Kidney (tissue), 14 donors: Measurements from ENCODE around the gene POLL. TPM values are rescaled to one million over a fixed set of nuclear protein-coding genes. Genes with fewer than 3 reads are reported as not detected.

ENCODE experiments used
- DNase-seq, 5 donors: peaks; one replicate each; pipeline ENCODE4 v3.0.0-alpha.2; 2013 to 2020
- FAIRE-seq: peaks from 2 replicates; lab custom pipeline; 2012; peaks lifted over from hg19 to GRCh38; lab: Jason Lieb, UNC
- H3K27ac ChIP-seq, 2 donors: one replicate each; pipeline ENCODE4 v1.7.0; 2013; ENCODE audit warnings: low read depth in 2 of 2, low read length in 2 of 2, inconsistent platforms in 1 of 2
- H3K27me3 ChIP-seq: one replicate; pipeline ENCODE4 v1.7.1; 2013; ENCODE audit warnings: low read length, inconsistent platforms; ENCODE audit not compliant: control insufficient read depth, insufficient read depth
- H3K36me3 ChIP-seq, 3 donors: one replicate each; pipeline versions ENCODE4 v1.7.0 to v1.7.1; 2013; ENCODE audit warnings: low read length in 3 of 3, control low read depth in 1 of 3, inconsistent platforms in 1 of 3; ENCODE audit not compliant: insufficient read depth in 3 of 3, control insufficient read depth in 2 of 3
- H3K4me1 ChIP-seq, 3 donors: one replicate each; pipeline versions ENCODE4 v1.7.0 to v1.7.1; 2013; ENCODE audit warnings: low read length in 3 of 3, inconsistent platforms in 1 of 3, low read depth in 1 of 3; ENCODE audit not compliant: control insufficient read depth in 2 of 3, insufficient read depth in 2 of 3
- H3K4me3 ChIP-seq, 3 donors: one replicate each; pipeline versions ENCODE4 v1.7.0 to v1.8.1; 2013; ENCODE audit warnings: low read length in 3 of 3, control low read depth in 1 of 3, inconsistent platforms in 1 of 3
- H3K9ac ChIP-seq, 3 donors: one replicate each; pipeline versions ENCODE4 v1.7.0 to v1.7.1; 2013; ENCODE audit warnings: low read length in 3 of 3, control low read depth in 1 of 3, inconsistent platforms in 1 of 3
- H3K9me3 ChIP-seq, 3 donors: one replicate each; pipeline versions ENCODE4 v1.7.0 to v1.7.1; 2013; ENCODE audit warnings: low read length in 3 of 3, control low read depth in 1 of 3, inconsistent platforms in 1 of 3; ENCODE audit not compliant: control insufficient read depth in 2 of 3, insufficient read depth in 1 of 3
- intact Hi-C: fragments of 100-400 bp; cut with DNase I; formaldehyde crosslinking; loops from one replicate; pipeline ENCODE4 v1.11.1; 2022
- polyA plus RNA-seq: library from polyadenylated mRNA; stranded (reverse); fragments of 350-450 nt; fragmentation: Illumina TruSeq; extraction: RNeasy Lipid Tissue Mini Kit (QIAGEN cat#74804); gene quantifications from one replicate; pipeline ENCODE4 v1.2.3, GENCODE V29; 2014; ENCODE audit warnings: low read depth, low replicate concordance; ENCODE audit not compliant: insufficient read depth
- total RNA-seq: library from RNA; stranded (reverse); fragmentation: NEBNext Ultra II Directional; extraction: Animal tissue kit (Norgen Biotek cat#: 25700); gene quantifications from one replicate; pipeline ENCODE4 v1.2.1, GENCODE V29; 2021
- TF ChIP-seq, protein P1 (sequence below): IDR thresholded peaks from 3 replicates; pipeline ENCODE4 v1.5.1; 2012; ENCODE audit warnings: mild to moderate bottlenecking, moderate library complexity, borderline replicate concordance; ENCODE audit not compliant: insufficient read depth; ENCODE audit errors: extremely low read depth
- donor health status: control.
- donor health status: control.
- donor health status: control.
- donor health status: control.
- donor health status: control.
- donor health status: DM: yes; HTN: yes; CAD: no.
- donor health status: Normal renal cell carcinoma (clear cell type).

POLL gene
- total and polyA plus RNA-seq, 2 donors from 2014 or later, result 27.5 to 35.2 TPM

DNA sequence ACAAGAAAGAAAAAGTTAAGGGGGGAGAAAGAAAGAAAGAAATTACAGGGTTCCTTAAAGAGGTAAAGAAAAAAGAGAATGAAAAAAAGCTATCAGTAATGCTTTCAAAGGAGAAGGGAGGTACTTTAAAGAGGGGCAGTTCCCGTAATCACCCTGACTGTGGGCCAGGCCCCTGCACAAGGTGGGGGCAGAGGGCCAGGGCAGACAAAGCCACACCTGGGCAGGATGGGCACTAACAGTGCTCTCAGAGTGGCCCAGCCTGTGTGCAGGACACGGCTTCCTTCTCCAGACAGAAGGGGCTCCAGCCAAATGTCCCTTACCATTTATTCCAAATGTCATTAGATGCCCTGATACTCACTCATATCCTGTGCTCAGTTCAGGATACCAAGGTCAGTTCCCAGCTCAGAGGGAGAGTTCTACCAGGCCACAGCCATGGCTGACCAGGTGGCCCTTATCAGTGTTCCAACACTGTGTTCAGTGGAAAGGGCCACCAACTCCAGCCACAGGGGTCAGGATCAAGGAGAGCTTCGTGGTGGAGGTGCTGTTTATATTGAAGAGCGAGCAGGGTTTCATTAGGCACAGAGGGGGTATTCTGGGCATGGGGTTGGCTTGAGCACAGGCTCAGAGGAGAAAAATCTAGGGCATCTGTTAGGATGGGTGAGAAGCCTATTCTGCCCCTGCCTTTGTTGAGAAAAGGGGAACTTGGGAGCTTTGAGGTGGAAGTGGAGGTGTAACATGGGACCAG is 29.9 kb upstream of the POLL start:
- TF ChIP-seq, protein P1, sequence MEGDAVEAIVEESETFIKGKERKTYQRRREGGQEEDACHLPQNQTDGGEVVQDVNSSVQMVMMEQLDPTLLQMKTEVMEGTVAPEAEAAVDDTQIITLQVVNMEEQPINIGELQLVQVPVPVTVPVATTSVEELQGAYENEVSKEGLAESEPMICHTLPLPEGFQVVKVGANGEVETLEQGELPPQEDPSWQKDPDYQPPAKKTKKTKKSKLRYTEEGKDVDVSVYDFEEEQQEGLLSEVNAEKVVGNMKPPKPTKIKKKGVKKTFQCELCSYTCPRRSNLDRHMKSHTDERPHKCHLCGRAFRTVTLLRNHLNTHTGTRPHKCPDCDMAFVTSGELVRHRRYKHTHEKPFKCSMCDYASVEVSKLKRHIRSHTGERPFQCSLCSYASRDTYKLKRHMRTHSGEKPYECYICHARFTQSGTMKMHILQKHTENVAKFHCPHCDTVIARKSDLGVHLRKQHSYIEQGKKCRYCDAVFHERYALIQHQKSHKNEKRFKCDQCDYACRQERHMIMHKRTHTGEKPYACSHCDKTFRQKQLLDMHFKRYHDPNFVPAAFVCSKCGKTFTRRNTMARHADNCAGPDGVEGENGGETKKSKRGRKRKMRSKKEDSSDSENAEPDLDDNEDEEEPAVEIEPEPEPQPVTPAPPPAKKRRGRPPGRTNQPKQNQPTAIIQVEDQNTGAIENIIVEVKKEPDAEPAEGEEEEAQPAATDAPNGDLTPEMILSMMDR, result no peak
- DNase-seq (peak in 1 of 5 donors; percentile 43), FAIRE-seq (no peak)
- Histone ChIP-seq H3K36me3 (peaks cover 0 to 10% (median 3%) of the 10 kb centered on the region in 3 donors), H3K4me3 (no peak overlapping the region), H3K9me3 (no peaks in the 10 kb centered on the region), H3K27ac (no peak overlapping the region), H3K4me1 (no peaks in the 10 kb centered on the region), H3K27me3 (no peaks in the 10 kb centered on the region), H3K9ac (no peak overlapping the region)
- intact Hi-C loops, result no loop called here

GRCh38 chr10:101617102-101617823 is 29.2 kb upstream of the POLL start:
- TF ChIP-seq, protein P1, result no peak
- H3K4me3 ChIP-seq, result no peak overlapping the region
- intact Hi-C loops, result no loop called here
- peak in 1 of 5 donors; percentile 27 for DNase-seq
- no peaks in the 10 kb centered on the region for H3K9me3 ChIP-seq
- no peak overlapping the region for H3K27ac ChIP-seq
- no peak overlapping the region for H3K9ac ChIP-seq
- H3K36me3 ChIP-seq, result peaks cover 0 to 10% (median 4%) of the 10 kb centered on the region in 3 donors
- no peak for FAIRE-seq
- no peaks in the 10 kb centered on the region for H3K27me3 ChIP-seq
- H3K4me1 ChIP-seq, result no peaks in the 10 kb centered on the region

DNA sequence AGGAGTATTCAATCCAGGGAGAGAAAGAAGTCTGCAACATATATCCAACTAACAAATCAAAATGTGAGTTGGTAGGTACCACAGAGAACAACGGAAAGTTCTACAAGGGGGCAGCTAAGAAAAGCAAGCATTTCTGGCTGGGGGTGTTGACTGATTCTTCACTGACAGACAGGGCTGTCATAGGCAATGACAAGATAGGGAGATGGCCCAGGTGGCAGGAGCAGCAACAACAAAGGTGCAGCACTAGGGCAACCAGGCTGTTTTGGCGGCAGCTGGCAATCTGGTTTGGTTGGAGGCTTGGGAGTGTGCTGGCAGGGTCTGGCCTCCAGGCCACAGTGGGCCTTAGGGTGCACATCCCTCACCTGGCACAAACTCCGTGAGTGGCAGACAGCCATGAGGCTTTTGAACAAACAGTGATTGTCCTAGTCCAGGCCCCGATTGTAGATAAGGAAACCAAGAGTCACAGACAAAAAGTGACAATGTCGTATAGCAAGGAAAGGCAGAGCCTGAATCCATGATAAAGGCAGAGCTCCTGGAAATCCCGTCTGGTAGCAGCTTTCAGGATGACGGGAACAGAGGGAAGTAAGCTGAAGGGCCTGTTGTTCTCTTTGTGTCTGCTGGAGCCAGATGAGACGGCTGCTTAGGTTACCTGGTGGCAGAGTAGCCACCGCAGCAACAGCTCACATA is 28.5 kb upstream of the POLL start:
- no peak overlapping the region for H3K9ac ChIP-seq
- no peak overlapping the region for H3K4me3 ChIP-seq
- TF ChIP-seq, protein P1, result no peak
- H3K9me3 ChIP-seq, result no peaks in the 10 kb centered on the region
- peaks cover 0 to 11% (median 10%) of the 10 kb centered on the region in 3 donors for H3K36me3 ChIP-seq
- intact Hi-C loops, result no loop called here
- DNase-seq, result peak in 1 of 5 donors; percentile 40
- no peak overlapping the region for H3K27ac ChIP-seq
- H3K4me1 ChIP-seq, result no peaks in the 10 kb centered on the region
- H3K27me3 ChIP-seq, result no peaks in the 10 kb centered on the region
- FAIRE-seq, result no peak
